ENCODE measurements around the gene ARHGEF38. TPM values are rescaled to one million over a fixed set of nuclear protein-coding genes. Genes with fewer than 3 reads are reported as not detected.

Gene ARHGEF38
- polyA plus RNA-seq, 3 donors = not detected

GRCh38 chr4:105588252-105588651, 35.8 kb downstream of the ARHGEF38 start:
- WGBS (ENCODE audit: insufficient coverage) = no CpG with 5 or more reads among the region's 3 CpGs

GRCh38 chr4:105591573-105591972, 39.2 kb downstream of the ARHGEF38 start:
- H3K4me2 ChIP-seq (replicated peaks; ENCODE audit: extremely low read depth, low read length, poor library complexity, severe bottlenecking) = no peak overlapping the region
- no peaks in the 10 kb centered on the region for H3K79me2 ChIP-seq (ENCODE audit: insufficient read depth, low read length)
- DNase-seq = no peak
- no peak overlapping the region for H2AFZ ChIP-seq (ENCODE audit: insufficient read depth, low read depth, low read length, poor library complexity, severe bottlenecking)
- no peaks in the 10 kb centered on the region for H3K9me3 ChIP-seq (replicated peaks in 1 of 2; ENCODE audit: control insufficient read depth in 1 of 2, insufficient read depth in 1 of 2, low read length in 2 of 2)
- Mint-ChIP-seq H3K36me3 (no peaks in the 10 kb centered on the region), H3K4me3 (no peak overlapping the region), H3K9me3 (no peaks in the 10 kb centered on the region), H3K27ac (no peak overlapping the region), H3K27me3 (ENCODE audit: low read depth in 3 of 3) (peaks cover 0 to 2% (median under 1%) of the 10 kb centered on the region in 3 donors), H3K4me1 (peaks cover 6% of the 10 kb centered on the region)
- H3K36me3 ChIP-seq (replicated peaks in 1 of 2; ENCODE audit: control insufficient read depth in 1 of 2, insufficient read depth in 2 of 2, low read length in 2 of 2) = no peaks in the 10 kb centered on the region
- H3K9ac ChIP-seq (ENCODE audit: insufficient read depth, low read length, poor library complexity, severe bottlenecking) = no peak overlapping the region
- intact Hi-C loops (cut with micrococcal nuclease) = no loop called here
- no peaks in the 10 kb centered on the region for H4K20me1 ChIP-seq (ENCODE audit: insufficient read depth, low read length)
- H3K4me1 ChIP-seq (ENCODE audit: control insufficient read depth in 1 of 2, insufficient read depth in 2 of 2, low read length in 2 of 2) = no peaks in the 10 kb centered on the region
- no peaks in the 10 kb centered on the region for H3K27me3 ChIP-seq (ENCODE audit: control insufficient read depth in 2 of 2, insufficient read depth in 2 of 2, low read length in 2 of 2)
- WGBS (ENCODE audit: insufficient coverage) = no CpG with 5 or more reads among the region's 3 CpGs
- no peak for TF ChIP-seq CTCF (IDR thresholded peaks at IDR 0.05)
- no peak overlapping the region for H3K4me3 ChIP-seq (replicated peaks in 1 of 3; ENCODE audit: low read depth in 2 of 3, low read length in 3 of 3)
- H3K27ac ChIP-seq (ENCODE audit: low read depth in 1 of 2, low read length in 2 of 2) = no peak overlapping the region

More at GRCh38 chr4:105588252-105588651, 35.8 kb downstream of the ARHGEF38 start:
- intact Hi-C loops (cut with micrococcal nuclease) = no loop called here
- no peaks in the 10 kb centered on the region for H3K36me3 ChIP-seq (replicated peaks in 1 of 2; ENCODE audit: control insufficient read depth in 1 of 2, insufficient read depth in 2 of 2, low read length in 2 of 2)
- no peak for DNase-seq
- no peaks in the 10 kb centered on the region for H3K9me3 Mint-ChIP-seq
- H2AFZ ChIP-seq (ENCODE audit: insufficient read depth, low read depth, low read length, poor library complexity, severe bottlenecking) = no peak overlapping the region
- H3K9ac ChIP-seq (ENCODE audit: insufficient read depth, low read length, poor library complexity, severe bottlenecking) = no peak overlapping the region
- H3K27me3 ChIP-seq (ENCODE audit: control insufficient read depth in 2 of 2, insufficient read depth in 2 of 2, low read length in 2 of 2) = no peaks in the 10 kb centered on the region
- no peak overlapping the region for H3K27ac Mint-ChIP-seq
- H3K27me3 Mint-ChIP-seq (ENCODE audit: low read depth in 3 of 3) = peaks cover 0 to 2% (median 0%) of the 10 kb centered on the region in 3 donors
- no peak for TF ChIP-seq CTCF (IDR thresholded peaks at IDR 0.05)
- H3K36me3 Mint-ChIP-seq = no peaks in the 10 kb centered on the region
- H3K79me2 ChIP-seq (ENCODE audit: insufficient read depth, low read length) = no peaks in the 10 kb centered on the region
- H3K4me1 ChIP-seq (ENCODE audit: control insufficient read depth in 1 of 2, insufficient read depth in 2 of 2, low read length in 2 of 2) = no peaks in the 10 kb centered on the region
- H3K4me2 ChIP-seq (replicated peaks; ENCODE audit: extremely low read depth, low read length, poor library complexity, severe bottlenecking) = no peak overlapping the region
- no peaks in the 10 kb centered on the region for H3K9me3 ChIP-seq (replicated peaks in 1 of 2; ENCODE audit: control insufficient read depth in 1 of 2, insufficient read depth in 1 of 2, low read length in 2 of 2)
- no peak overlapping the region for H3K4me3 Mint-ChIP-seq
- no peak overlapping the region for H3K4me3 ChIP-seq (replicated peaks in 1 of 3; ENCODE audit: low read depth in 2 of 3, low read length in 3 of 3)
- H3K4me1 Mint-ChIP-seq = peaks cover 15% of the 10 kb centered on the region
- H3K27ac ChIP-seq (ENCODE audit: low read depth in 1 of 2, low read length in 2 of 2) = no peak overlapping the region
- H4K20me1 ChIP-seq (ENCODE audit: insufficient read depth, low read length) = no peaks in the 10 kb centered on the region

All from CD14-positive monocyte (primary cell).